ENCODE measurements around the gene KDM4B.

Gene KDM4B

DNA sequence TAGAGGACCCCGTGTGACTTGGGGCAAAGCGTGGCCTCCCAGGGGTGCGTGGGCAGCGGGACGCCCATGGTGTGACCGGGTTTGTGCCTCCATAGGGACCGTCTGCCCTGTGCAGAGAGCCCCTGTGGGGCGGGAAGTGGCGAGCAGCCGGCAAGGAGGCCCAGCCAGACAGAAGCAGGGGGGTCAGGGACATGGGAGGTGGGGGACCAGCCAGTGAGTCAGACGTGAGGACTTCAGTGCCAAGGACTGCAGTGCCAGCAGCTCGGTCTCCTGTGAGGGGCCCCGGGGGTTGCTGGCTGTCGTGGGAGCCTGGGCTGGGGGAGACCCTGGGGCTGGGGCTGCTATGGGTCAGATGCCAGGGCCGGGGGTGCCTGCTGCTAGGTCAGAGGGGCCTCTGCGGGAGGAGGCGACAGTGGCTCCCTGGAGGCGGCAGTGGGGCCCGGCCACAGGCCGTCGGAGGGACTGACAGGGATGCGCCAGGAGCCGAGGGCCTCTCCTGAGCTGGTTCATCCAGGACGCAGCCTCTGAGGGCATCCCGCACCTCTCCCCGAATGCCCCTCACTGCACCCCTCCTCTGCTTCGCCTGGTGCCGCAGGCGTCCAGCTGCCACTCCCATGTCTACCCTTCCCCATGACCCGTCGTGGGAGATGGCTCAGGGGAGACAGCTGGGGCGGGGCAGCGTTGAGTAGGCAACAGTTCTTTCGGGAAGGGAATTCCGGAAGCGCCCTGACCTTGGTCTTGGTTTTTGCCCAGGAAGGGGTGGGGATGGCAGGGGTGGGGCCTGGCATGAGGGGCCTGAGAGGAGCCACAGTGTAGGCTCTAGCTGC lies 80.0 kb downstream of the KDM4B start:
- DNase-seq (ENCODE audit: low read depth in 2 of 2): no peak

DNA sequence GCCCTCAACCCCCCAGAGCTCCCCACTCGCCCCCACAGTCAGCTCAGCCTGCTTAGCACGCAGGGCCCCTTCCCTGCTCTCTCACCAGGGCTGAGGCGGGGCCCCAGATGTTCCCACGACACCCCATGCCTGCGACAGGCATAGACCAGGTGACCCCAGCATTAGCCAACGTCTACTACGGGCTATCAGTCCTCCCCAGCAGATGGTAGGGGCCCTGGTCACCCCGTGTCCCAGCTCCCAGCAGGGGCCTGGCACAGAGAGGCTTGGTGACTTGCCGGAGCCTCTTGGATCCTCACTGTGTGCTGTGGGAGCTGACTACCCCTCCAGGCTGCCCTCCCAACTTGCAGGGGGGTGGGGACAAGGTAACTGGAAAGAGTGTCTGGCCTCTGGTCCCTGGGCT lies 80.6 kb downstream of the KDM4B start:
- no peak for DNase-seq (ENCODE audit: low read depth in 2 of 2)

DNA sequence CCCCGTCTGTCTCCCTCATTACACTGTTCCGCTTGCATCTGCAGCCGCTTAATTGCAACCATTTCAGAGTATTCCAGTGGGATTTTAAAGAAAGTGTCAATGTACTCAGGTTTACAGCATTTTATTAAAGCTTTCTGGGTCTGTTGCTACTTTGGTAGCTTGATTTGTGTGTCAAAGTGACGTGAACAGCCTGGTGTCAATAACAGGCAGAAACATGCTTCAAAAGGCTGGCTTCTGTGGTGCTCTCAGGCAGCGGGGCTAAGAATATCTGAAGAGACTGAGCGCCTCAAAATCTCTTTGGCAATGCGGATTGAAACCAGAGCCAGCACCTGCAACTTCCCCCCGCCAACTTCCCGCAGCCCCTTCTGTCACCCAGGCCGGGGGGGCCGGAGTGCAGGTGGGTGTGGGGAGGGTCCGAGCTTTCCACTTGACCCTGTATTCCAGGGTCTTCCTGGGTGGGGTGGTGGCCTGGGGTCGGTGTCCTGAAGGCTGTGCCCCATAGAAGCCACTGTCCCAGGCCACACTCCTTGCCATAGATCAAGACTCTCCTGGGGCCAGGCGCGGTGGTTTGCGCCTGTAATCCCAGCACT lies 81.2 kb downstream of the KDM4B start:
- no peak for DNase-seq (ENCODE audit: low read depth in 2 of 2)

DNA sequence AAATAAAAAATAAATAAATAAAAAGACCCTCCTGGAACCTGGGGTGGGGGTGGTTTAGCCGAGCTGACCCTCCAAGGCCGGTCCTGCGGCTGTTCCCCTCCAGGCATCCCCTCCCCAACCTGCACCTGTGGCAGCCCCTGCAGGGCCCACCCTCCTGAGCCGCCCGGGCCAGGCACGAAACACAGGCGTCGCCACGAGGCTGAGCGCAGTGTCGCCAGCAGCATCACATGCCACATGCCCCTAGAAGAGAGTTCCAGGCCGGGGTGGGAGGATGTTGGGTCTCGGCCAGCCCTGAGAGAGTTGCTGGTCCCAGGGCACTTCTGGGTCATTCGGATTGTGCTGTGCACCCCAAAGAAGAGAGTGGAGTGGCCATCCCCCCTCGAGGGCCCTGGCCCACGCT lies 82.0 kb downstream of the KDM4B start:
- DNase-seq (ENCODE audit: low read depth in 2 of 2): no peak

DNA sequence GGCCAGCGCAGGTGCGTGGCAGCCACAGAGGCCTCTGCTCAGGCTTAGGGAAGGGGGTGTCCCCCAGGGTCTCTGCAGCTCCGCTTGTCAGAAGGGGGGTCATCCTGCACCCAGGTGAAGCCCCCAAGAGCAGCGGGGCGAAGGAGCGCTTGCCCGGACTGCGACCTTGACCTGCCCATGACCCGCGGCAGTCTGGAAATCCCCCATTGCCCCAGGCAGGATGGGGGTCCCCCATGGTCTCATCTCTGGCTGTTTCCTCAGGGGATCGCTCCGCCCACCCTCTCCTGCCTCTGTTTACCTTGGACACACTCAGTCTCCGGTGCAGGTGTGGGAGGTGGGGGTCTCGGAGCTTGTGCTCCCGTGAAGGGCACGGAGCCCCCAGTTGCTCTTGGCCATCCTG lies 82.7 kb downstream of the KDM4B start:
- DNase-seq (ENCODE audit: low read depth in 2 of 2): no peak

DNA sequence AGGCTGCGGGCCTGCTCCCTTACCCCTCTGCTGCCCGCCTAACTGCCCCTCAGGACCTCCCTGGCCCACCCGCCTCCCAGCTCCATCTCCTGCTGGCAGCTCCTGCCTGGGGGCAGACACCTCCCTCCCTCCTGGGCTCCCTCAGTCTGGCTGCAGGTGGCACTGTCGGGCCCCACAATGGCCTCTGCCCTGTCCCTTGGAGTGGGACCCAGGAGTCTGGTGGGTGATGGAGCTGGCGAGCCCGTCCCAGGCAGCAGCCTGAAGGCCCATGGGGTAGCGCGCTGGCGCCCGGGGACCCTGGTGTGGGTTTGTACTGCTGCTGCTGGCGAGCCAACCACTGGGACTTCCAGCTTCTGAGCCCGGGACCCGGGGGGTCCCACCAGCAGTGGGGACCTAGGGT lies 83.6 kb downstream of the KDM4B start:
- DNase-seq (ENCODE audit: low read depth in 2 of 2): no peak

DNA sequence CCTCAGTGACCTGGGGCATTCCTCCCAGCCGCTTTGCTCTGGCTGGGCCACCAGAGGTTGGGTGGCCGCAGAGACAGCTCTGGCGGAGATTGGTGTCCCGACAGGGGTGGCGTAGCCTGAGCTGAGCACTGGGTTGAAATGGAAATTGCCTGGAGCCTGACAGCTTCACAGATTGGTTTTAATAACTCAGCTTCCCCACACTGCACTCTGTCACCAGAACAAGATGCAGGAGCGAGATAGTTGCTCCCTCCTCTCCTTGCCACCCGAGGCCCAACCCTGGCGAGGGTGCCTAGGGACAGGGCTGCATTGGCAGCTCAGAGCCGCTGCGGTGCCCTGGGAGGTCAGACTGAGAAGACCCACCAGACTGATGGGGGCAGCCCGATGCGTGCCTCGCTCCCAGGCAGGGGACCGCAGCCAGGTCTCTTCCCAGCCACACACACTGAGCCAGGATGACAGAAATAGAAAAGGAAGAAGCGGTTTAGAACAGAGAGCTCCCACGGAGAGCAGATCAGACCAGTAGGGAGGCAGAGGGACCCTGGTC lies 84.1 kb downstream of the KDM4B start:
- DNase-seq (ENCODE audit: low read depth in 2 of 2): no peak

DNA sequence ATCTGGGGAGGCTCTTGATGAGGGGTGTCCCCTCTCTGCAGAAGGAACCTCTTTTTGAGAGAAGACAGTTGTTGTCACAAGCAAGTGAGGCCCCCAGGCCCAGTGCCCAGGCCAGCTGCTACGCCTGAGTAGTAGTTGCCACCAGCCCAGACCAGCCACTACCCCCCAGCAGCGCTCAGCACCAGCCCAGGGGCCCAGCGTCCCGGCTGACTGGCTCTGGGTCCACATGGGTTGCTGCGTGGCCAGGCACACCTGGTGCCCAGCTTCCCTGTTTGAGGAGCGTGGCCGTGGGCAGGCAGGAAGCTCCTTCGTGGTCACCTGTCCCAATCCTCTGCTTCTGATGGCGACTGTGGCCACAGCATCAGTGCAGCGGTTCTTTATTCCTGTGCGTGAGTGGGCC lies 84.7 kb downstream of the KDM4B start:
- DNase-seq (ENCODE audit: low read depth in 2 of 2): no peak

DNA sequence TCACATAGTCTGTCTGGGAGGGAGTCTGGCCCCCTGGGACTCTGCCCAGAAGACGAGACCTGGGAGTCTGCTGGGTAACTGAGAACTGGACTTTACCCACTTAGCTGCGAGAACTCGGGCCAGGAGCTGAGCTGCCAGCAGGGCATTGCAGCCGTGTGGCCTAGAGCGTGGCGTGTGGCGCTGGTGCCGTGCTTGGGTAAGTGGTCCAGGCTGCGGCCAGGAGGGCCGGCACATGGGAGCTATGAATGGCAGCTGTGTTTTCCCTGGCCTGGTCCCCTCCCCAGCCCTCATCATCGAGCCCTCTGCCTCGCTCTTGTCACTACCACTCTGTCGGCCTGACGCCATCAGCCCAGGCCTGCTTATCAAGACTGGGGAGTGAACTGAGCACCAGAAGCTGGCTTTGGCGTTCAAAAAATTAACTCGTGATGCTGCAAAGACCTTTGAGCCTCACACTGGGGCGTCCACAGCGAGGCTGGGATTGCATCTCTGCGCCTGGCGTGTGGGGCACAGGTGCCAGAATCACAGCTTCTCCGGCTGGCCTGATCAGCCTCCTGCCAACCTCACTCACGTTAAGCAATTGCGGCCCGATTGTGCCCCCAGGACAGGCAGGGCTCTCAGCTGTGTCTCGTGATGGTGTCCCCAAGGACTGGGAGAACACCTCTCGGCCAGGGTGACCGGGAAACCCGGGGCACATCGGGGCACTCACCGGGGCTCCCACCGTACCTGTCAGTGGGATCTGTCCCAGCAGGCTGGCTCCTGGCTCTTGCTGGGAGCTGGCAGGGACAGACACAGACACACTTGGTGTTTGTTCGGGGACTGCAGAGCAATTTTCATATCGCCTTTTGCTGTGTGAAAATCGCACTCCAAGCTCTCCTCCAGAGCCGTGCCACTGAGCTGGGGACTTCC lies 85.9 kb downstream of the KDM4B start:
- no peak for DNase-seq (ENCODE audit: low read depth in 2 of 2)

DNA sequence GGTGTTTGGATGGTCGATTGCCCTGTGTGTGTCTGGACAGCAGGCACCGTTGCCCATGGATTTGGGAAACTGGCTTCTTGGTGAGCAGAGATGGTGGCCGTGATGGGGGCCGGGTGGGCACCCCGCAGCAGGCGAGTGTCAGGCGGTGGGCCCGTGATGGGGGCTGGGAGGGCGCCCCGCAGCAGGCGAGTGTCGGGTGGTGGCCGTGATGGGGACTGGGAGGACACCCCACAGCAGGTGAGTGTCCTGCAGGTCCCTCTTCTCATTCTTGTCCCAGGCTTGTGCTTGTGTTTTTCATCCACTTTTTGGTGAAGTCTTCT lies 86.5 kb downstream of the KDM4B start:
- no peak for DNase-seq (ENCODE audit: low read depth in 2 of 2)

DNA sequence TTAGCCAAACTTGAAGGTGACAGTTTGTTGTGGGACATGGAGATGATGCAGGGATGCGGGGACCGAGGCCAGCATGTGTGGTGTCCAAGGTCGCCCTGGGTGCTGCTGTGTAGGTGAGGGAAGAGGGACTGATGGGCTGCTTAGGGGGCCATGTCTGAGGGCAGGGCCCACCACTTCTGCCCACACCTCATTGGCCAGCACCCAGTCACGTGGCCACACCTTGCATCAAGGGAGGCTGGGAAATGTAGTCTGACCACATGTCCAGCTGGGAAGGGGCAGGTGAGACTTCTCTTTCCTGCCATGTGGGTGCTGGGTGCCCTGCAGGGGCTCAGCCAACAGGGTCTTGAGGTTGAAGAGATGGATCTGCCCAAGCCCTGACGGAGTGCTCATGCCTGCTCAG lies 88.9 kb downstream of the KDM4B start:
- DNase-seq (ENCODE audit: low read depth in 2 of 2): no peak

DNA sequence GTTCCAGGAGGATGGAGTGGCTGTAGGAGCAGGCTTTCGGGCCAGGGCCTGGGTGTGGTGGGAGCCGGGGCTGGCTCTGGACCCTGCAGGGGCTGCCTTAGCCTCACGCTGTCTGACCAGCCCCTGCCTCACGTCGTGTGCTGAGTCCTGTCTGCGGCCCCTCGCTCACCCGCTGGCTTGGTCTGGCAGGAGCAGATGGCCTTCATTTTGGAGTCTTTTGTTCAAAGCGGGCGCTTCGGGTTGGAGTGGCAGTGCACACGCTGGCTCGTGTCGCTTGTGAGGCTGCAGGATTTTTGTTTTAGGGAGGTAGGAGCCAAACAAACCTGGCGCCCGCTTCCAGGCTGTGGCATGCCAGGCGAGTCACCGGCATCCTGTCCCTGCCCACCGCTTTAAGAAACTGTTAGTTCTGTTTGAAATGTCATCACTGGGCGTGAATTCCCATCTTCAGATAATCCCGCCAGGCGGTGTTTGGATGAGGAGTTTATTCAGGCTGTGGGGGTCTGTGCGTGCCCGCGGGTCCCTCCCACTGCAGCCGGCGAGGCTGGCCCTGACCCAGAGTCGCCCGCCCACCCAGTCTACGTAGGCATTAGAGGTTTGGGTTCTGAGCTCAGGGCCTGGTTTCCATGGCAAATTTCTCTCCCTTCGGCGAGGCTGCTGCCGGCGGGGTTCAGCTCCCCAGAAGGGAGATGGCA lies 89.8 kb downstream of the KDM4B start:
- DNase-seq (ENCODE audit: low read depth in 2 of 2): no peak

DNA sequence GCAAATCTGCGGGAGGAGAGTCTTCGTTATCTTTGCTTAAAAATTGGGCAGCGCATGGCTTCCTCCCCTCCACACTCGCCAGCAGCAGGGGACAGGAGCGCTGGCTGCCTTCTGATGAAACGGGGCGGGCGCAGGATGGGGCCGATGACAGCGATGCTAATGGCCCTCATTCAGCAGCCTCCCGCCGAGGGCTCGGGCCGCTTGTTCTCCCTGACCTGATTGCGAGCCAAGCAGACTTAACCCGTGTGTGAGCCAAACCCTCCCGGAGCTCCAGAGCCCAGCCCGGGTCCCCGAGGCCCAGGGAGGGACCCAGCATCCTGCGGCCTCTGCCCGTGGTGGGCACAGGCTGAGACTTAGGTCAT lies 90.3 kb downstream of the KDM4B start:
- DNase-seq (ENCODE audit: low read depth in 2 of 2): no peak

DNA sequence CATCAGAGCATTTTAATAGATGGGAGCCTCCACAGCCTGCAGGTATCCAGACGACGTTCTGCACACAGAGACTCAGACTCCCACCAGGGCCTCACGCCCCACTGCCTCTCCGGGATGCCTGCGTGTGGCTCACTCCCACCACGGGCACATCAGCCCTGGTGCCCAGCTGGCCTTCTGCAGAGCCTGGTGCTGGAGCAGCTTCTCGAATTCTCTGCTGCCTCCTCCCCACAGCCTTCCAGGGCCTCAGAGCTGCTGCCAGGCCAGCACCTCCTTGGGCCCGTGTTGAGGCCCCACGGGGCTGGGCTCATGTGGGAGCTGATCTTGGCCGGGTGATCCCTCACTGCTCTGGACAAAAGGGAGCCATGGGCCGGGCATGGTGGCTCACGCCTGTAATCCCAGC lies 90.9 kb downstream of the KDM4B start:
- DNase-seq (ENCODE audit: low read depth in 2 of 2): no peak

DNA sequence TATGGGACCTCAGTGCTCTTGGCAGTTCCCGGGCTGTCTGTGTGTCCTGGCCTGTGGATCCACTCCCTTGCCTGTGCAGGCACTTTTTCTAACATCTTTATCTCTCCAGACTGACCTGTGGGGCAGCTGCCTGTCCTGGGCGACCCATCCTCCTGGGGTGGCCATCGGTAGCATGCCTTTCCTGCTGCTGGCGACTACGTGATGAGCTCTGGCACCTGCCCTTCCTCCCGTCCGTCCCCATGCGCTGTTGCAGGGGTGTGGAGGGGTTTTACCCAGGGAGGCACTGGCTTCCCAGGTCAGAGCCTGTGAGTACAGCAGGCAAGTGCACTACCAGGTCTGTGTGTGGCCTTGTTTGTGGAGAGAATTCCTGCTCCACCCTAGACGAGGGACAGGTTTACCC lies 93.3 kb downstream of the KDM4B start:
- DNase-seq (ENCODE audit: low read depth in 2 of 2): no peak

DNA sequence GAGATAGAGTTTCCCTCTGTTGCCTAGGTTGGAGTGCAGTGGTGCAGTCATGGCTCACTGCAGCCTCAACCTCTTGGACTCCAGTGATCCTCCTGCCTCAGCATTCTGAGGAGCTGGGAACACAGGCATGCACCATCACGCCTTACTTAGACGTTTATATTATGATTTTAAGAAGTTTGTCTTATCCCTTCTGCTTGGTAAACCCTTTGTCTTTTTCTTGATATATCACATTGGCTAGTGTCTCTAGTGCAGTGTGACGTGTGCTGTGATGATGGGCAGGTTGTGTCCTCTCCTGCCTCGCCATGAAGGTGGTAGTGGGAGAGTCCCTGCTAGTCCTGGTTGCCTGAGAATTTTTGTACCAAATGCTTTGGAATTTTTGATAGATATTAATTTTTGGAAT lies 93.9 kb downstream of the KDM4B start:
- DNase-seq (ENCODE audit: low read depth in 2 of 2): no peak

DNA sequence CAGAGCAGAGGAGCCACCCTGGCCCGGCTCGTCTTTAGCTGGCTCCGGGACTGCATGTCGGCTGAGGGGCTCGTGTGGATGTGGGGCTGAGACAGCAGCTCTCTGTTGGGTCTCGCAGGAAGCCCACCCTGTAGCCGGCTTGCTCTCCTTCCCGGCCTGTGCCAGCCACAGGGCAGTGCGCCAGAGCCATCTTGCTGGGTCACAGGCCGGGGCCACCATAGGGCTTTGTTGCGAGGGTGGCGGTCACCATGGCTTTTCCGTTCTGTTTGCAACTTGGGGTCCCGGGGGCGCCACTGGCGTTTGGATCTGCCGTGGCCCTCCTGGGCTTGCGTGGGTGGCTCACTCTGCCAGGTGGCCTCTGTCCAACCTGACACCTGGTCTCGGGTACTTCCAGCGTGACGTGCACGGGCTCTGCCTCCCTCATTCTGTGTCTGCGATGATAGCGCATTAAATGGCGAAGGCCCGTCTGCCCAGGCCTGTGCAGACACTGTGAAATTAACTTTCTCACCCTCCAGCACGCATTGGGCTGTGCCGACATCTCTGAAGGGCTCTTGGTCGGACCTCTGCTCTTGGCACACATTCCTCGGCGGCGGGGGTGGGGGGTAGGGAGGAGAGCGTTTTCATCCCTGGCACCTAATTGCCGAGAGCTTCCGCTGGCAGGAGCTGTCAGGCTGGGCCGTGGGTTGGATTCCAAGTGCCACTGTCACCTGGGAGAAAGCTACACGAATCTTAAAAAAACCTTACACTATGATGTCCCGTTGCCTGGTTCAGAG lies 95.1 kb downstream of the KDM4B start:
- DNase-seq (ENCODE audit: low read depth in 2 of 2): no peak

DNA sequence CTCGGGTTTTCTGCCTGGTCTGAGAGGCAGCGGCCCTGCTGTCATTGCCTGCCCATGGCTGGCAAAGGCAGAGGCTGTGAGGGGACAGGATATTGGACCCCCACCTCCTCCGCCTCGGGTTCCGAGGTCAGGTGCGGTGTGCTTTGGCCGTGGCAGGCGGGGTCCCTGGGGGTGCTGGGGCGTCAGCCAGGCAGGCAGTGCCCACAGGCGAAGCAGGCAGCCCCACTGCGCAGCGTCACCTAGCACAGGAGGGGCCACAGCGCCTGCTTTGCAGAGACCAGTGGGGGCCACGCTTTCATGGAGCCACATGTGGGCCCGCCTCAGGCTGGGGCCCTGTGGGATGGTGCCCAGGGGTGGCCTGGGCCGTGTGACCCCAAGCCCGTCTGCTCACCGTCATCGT lies 96.0 kb downstream of the KDM4B start:
- DNase-seq (ENCODE audit: low read depth in 2 of 2): no peak

DNA sequence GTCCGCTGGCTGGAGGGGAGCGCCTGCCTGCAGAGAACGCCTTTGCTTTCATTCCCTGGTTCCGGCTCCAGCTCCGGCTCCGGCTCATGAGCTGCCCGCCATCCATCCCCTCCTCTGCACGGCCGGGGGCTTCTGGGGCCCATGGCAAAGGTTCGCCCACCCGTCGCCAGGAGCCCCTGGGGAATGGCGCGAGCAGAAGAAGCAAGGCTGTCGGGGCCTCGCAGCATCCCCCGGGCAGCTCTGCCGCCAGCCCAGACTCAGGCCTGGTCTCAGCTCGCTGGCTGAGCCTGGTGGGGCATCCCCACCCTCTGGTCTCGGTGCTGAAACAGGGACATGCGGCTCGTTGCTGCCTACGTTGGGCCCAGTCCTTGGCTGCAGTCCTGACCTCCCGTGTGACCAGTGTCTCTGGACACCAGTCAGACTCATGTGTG lies 96.8 kb downstream of the KDM4B start:
- no peak for DNase-seq (ENCODE audit: low read depth in 2 of 2)

DNA sequence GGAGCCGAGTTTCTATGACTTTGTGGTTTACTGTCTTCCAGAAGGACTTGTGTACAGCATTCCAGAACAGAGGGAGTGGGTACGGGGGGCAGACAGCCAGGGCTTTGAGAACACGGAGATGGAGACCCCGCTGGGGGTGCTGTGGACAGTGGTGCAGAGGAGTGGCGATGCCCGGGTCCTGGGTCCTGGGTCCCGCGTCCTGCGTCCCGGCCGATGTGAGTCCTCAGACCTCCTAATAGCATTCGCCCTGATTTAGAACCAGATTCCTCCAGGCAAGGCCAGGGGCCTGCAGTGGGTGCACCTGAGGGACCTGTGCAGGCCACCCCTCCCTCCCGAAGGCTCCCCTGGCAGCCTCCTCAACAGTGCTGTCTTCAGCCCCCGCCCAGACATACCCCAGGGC lies 97.9 kb downstream of the KDM4B start:
- no peak for DNase-seq (ENCODE audit: low read depth in 2 of 2)

DNA sequence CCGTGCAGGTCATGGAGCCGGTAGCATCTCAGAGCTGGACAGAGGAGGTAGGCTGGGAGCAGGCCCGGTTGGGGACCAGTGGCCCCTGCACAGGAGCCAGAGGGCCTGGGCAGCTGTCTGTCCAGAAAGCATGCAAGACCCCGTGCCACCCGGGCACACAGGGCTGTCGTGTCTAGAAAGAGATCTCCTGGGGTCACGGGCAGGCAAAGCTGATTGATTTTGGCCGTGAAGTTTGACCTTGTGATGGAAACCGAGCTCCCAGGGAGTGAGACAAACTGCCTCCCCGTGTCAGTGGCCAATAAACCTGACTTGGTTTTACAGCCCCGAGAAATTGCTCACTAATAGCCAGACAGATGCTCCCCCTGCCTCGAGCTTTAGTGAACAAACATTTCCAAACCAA lies 98.8 kb downstream of the KDM4B start:
- DNase-seq (ENCODE audit: low read depth in 2 of 2): no peak

Data from stimulated activated CD4-positive, alpha-beta T cell treated with anti-CD3 and anti-CD28 coated beads, Interleukin-12 subunit alpha, Interleukin-12 subunit beta, amount 100 ng/mL, for 24 hours (primary cell).